ENCODE measurements around the gene ZFTA.

GRCh38 chr11:63804259-63804658 lies 35.7 kb upstream of the ZFTA start:
- TF ChIP-seq CTCF (IDR thresholded peaks at IDR 0.05) (no peak), POLR2AphosphoS5 (IDR thresholded peaks at IDR 0.05) (no peak), POLR2A (IDR thresholded peaks at IDR 0.05) (no peak), EP300 (IDR thresholded peaks at IDR 0.05) (no peak)

All from gastroesophageal sphincter (tissue), 3 donors.